Epithelial cell of esophagus (primary cell): ENCODE results near the gene DPCD.

ENCODE experiments used
- DNase-seq: peaks from one replicate; pipeline ENCODE4 v3.0.0; 2010; ENCODE audit warnings: low read depth
- H3K4me3 ChIP-seq: 2 replicates; pipeline ENCODE4 v1.5.1; 2011; ENCODE audit warnings: mild to moderate bottlenecking, low read length, control low read depth
- TF ChIP-seq, protein P1 (sequence below): IDR thresholded peaks from 2 replicates; pipeline ENCODE4 v1.5.1; 2011; ENCODE audit warnings: low read depth, mild to moderate bottlenecking, low read length, control low read depth, inconsistent platforms; ENCODE audit not compliant: insufficient read depth; ENCODE audit errors: missing control alignments

Gene DPCD

DNA sequence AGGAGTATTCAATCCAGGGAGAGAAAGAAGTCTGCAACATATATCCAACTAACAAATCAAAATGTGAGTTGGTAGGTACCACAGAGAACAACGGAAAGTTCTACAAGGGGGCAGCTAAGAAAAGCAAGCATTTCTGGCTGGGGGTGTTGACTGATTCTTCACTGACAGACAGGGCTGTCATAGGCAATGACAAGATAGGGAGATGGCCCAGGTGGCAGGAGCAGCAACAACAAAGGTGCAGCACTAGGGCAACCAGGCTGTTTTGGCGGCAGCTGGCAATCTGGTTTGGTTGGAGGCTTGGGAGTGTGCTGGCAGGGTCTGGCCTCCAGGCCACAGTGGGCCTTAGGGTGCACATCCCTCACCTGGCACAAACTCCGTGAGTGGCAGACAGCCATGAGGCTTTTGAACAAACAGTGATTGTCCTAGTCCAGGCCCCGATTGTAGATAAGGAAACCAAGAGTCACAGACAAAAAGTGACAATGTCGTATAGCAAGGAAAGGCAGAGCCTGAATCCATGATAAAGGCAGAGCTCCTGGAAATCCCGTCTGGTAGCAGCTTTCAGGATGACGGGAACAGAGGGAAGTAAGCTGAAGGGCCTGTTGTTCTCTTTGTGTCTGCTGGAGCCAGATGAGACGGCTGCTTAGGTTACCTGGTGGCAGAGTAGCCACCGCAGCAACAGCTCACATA, 28.4 kb downstream of the DPCD start:
- H3K4me3 ChIP-seq = no peak overlapping the region
- TF ChIP-seq, protein P1, sequence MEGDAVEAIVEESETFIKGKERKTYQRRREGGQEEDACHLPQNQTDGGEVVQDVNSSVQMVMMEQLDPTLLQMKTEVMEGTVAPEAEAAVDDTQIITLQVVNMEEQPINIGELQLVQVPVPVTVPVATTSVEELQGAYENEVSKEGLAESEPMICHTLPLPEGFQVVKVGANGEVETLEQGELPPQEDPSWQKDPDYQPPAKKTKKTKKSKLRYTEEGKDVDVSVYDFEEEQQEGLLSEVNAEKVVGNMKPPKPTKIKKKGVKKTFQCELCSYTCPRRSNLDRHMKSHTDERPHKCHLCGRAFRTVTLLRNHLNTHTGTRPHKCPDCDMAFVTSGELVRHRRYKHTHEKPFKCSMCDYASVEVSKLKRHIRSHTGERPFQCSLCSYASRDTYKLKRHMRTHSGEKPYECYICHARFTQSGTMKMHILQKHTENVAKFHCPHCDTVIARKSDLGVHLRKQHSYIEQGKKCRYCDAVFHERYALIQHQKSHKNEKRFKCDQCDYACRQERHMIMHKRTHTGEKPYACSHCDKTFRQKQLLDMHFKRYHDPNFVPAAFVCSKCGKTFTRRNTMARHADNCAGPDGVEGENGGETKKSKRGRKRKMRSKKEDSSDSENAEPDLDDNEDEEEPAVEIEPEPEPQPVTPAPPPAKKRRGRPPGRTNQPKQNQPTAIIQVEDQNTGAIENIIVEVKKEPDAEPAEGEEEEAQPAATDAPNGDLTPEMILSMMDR = no peak
- DNase-seq = no peak

DNA sequence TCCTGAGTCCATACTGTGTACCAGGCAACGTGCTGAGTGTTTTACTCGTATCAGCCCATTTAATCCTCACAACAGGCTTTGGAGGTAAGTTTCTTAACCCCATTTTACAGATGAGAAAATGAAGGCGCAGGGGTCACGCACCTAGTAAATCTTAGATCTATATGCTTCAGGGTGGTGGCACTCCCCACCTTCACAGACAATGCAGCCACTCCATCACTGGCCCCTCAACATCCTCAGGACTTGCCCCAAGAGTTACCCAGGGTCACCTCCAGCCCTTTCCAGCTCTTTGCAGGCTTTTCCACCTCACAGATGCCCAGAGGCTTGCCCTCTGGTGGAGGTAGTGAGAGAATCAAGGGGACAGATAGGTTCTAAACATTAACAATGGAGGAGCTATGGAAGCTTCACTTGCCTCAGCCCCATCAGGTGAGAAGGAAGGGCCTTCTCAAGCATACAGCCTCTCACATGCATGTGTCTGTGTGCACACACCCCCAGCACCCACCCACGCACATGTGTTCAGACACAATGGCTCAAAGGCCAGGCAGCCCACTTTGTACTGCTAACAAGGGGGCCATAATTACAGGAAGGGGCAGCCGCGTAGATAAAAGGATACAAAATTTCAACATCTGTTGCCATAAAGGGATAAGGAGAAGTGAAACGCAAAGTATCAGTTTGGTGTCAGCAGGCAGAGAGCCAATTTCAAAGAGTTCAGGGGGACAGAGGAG, 29.1 kb downstream of the DPCD start:
- no peak overlapping the region for H3K4me3 ChIP-seq
- no peak for DNase-seq
- TF ChIP-seq, protein P1 = no peak

DNA sequence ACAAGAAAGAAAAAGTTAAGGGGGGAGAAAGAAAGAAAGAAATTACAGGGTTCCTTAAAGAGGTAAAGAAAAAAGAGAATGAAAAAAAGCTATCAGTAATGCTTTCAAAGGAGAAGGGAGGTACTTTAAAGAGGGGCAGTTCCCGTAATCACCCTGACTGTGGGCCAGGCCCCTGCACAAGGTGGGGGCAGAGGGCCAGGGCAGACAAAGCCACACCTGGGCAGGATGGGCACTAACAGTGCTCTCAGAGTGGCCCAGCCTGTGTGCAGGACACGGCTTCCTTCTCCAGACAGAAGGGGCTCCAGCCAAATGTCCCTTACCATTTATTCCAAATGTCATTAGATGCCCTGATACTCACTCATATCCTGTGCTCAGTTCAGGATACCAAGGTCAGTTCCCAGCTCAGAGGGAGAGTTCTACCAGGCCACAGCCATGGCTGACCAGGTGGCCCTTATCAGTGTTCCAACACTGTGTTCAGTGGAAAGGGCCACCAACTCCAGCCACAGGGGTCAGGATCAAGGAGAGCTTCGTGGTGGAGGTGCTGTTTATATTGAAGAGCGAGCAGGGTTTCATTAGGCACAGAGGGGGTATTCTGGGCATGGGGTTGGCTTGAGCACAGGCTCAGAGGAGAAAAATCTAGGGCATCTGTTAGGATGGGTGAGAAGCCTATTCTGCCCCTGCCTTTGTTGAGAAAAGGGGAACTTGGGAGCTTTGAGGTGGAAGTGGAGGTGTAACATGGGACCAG, 29.9 kb downstream of the DPCD start:
- TF ChIP-seq, protein P1 = no peak
- DNase-seq = no peak

DNA sequence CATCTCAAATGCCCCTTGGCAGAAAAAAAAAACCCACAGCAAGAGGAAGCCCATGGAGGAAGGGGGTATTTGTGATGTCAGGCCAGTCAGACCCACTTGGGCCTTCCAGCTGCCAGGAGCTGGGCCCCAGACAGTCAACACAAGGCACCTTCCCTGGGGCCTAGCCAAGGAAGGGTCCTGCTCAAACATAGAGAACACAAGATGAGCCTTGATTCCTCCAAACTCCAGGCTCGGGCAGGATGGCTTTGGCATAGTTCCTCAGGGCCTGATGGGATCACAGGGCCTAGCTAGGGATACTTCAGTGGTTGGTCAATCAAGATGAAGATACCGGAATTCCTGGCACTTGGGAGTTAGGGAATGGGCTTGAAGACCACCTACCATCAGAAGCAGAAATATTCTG, 30.8 kb downstream of the DPCD start:
- no peak for DNase-seq
- TF ChIP-seq, protein P1 = no peak
- H3K4me3 ChIP-seq = no peak overlapping the region

More for the DNA sequence above, 29.9 kb downstream of the DPCD start:
- no peak overlapping the region for H3K4me3 ChIP-seq

DNA sequence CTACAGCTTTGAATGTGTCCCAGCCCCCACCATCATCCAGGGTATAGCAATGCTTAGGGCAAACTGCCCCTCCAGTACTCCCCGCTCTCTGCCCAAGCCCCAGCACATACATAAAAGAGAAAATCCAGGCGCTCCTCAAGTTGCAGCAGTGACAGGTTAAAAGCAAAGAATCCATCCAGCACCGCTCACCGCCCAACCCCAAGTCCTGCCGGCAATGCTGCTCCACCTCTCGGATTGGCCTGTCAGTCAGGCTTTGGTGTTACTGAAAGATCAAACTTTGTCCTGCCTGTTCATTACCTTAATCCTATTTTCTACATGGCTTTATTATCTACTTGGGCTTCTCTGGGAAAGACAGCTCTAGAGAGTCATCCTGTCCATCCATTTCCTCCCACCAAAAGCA, 31.9 kb downstream of the DPCD start:
- no peak for DNase-seq
- H3K4me3 ChIP-seq = no peak overlapping the region
- TF ChIP-seq, protein P1 = no peak

DNA sequence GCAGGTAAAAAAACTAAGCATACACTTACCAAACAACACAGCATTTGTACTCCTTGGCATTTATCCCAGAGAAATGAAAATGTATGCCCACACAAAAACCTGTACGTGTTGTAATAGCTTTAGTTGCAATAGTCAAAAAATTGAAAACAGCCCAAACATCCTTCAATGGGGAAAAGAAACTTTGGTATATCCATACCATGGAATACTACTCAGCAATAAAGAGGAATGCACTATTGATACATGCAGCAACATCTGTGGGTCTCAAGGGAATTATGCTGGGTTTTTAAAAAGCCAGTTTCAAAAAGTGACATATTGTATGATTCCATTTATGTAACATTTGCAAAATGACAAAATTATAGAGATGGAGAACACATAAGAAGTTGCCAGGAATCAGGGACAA, 35.4 kb downstream of the DPCD start:
- DNase-seq = no peak
- TF ChIP-seq, protein P1 = no peak
- no peak overlapping the region for H3K4me3 ChIP-seq
